Right forelimb (tissue), 1 donor: ENCODE data around the gene FAM3D.

ENCODE experiments used
- DNase-seq: peaks from one replicate; pipeline ENCODE4 v3.0.0-alpha.2; 2018

Gene FAM3D

DNA sequence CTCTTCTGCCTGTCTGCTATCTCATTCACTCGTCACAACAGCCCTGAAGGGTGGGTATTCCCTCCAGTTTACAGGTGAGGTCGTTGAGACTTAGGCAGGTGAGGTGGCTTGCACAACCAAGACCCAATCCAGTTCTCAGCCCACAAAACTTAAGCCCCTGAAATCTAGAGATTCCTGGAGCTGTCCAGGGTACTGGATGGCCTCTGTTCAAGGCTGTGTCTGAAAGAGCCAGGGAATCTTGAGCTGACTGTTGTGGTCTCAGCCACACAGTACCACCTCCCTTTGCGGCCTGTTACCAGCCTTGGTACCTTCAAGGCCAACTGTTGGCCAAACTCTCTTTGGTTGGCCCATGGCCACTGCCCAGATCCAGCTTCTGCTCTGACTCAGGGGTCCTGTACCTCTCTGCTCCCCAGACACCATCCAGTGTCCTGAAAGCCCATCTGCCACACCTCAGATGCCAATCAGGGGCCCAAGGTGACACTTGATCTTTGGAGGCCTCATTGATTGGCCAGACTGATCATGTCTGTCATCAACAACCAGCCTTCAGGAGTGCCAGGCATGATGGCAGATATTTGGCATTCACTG is 78.5 kb downstream of the FAM3D start:
- peak; percentile 73 for DNase-seq

GRCh38 chr3:58586776-58587192 is 79.8 kb downstream of the FAM3D start:
- DNase-seq, result no peak

DNA sequence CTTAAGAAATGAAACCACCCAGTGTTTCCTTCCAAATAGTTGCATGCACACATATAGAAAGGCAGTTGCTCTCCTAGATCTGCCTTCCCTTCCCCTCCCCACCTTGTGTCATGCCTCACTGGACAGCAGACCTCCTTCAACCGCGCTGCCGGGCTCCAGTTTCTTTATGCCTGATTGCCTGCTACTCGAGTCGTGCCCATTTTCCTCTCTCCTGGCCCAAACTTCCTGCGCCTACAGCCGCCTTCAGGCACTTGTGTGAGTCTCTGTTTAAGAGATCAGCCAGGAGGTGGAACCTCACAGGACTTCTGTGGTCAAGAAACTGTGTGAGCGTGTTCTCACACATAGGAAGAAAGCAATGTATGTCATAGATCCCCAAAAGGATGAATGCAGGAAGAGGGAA is 80.6 kb downstream of the FAM3D start:
- DNase-seq, result no peak

GRCh38 chr3:58585005-58585786 is 81.4 kb downstream of the FAM3D start:
- DNase-seq, result peak; percentile 86

GRCh38 chr3:58584690-58585004 is 81.9 kb downstream of the FAM3D start:
- no peak for DNase-seq
